ENCODE measurements around the gene ZNF148. TPM values are rescaled to one million over a fixed set of nuclear protein-coding genes. Genes with fewer than 3 reads are reported as not detected.

Gene ZNF148
- total RNA-seq, 1 donor from 2014 or later, result 31.6 TPM

DNA sequence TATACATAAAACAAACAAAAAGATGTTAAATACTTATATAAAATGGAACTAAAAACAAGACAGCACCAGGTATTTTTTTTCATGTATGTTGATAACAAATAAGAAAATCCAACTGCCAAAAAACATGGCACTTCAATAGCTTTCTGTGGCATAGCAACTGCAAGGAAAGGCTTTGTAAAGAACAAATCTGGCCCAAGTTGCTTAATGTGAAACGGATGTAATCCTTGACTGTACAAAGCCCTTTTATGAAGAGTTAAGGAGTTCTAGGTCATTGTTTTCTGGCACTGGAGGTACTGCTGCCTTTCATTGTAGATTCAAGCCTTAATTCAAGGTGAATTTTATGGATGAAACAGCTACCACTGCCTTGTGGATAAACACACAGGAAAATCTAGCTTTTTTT lies 93.7 kb downstream of the ZNF148 start:
- TF ChIP-seq, protein P1, sequence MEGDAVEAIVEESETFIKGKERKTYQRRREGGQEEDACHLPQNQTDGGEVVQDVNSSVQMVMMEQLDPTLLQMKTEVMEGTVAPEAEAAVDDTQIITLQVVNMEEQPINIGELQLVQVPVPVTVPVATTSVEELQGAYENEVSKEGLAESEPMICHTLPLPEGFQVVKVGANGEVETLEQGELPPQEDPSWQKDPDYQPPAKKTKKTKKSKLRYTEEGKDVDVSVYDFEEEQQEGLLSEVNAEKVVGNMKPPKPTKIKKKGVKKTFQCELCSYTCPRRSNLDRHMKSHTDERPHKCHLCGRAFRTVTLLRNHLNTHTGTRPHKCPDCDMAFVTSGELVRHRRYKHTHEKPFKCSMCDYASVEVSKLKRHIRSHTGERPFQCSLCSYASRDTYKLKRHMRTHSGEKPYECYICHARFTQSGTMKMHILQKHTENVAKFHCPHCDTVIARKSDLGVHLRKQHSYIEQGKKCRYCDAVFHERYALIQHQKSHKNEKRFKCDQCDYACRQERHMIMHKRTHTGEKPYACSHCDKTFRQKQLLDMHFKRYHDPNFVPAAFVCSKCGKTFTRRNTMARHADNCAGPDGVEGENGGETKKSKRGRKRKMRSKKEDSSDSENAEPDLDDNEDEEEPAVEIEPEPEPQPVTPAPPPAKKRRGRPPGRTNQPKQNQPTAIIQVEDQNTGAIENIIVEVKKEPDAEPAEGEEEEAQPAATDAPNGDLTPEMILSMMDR (IDR thresholded peaks at IDR 0.05; ENCODE audit: partially characterized antibody, unreplicated experiment), result no peak
- H3K36me3 Mint-ChIP-seq (ENCODE audit: unreplicated experiment), result no peaks in the 10 kb centered on the region
- peaks cover 2% of the 10 kb centered on the region for H3K27me3 Mint-ChIP-seq (ENCODE audit: unreplicated experiment)
- H3K27ac Mint-ChIP-seq (ENCODE audit: unreplicated experiment), result no peak overlapping the region
- H3K4me1 Mint-ChIP-seq (ENCODE audit: low read depth, unreplicated experiment), result peaks cover 14% of the 10 kb centered on the region
- no peak for DNase-seq
- peaks cover 1% of the 10 kb centered on the region for H3K9me3 Mint-ChIP-seq (ENCODE audit: unreplicated experiment)
- H3K4me3 Mint-ChIP-seq (ENCODE audit: unreplicated experiment), result no peak overlapping the region

GRCh38 chr3:125280668-125281361 lies 94.3 kb downstream of the ZNF148 start:
- H3K4me3 Mint-ChIP-seq (ENCODE audit: unreplicated experiment), result no peak overlapping the region
- H3K36me3 Mint-ChIP-seq (ENCODE audit: unreplicated experiment), result no peaks in the 10 kb centered on the region
- no peak overlapping the region for H3K27ac Mint-ChIP-seq (ENCODE audit: unreplicated experiment)
- DNase-seq, result no peak
- peaks cover 2% of the 10 kb centered on the region for H3K27me3 Mint-ChIP-seq (ENCODE audit: unreplicated experiment)
- peaks cover 14% of the 10 kb centered on the region for H3K4me1 Mint-ChIP-seq (ENCODE audit: low read depth, unreplicated experiment)
- H3K9me3 Mint-ChIP-seq (ENCODE audit: unreplicated experiment), result peaks cover 1% of the 10 kb centered on the region
- TF ChIP-seq, protein P1 (IDR thresholded peaks at IDR 0.05; ENCODE audit: partially characterized antibody, unreplicated experiment), result no peak

DNA sequence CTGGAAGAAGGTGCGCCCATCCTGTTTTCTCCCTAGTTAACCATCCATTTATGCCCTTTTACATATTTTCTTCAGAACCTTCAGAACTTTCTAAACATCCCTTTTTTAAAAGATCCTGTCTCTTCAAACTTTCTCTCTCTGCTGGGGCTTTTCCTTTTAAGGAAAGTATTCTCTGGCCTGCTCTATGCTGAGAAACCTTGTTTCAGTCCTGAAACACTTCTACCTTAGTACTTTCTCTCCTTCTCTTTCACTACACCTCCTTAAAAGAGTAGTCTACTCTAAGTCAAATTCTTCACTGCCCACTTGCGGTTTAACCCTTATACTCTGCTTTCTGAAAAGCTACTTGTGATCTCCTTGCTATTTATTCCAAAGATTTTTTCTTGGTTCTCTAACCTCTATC lies 97.0 kb downstream of the ZNF148 start:
- Mint-ChIP-seq H3K27me3 (ENCODE audit: unreplicated experiment) (peaks cover 2% of the 10 kb centered on the region), H3K36me3 (ENCODE audit: unreplicated experiment) (no peaks in the 10 kb centered on the region), H3K4me3 (ENCODE audit: unreplicated experiment) (no peak overlapping the region), H3K9me3 (ENCODE audit: unreplicated experiment) (peaks cover 2% of the 10 kb centered on the region), H3K4me1 (ENCODE audit: low read depth, unreplicated experiment) (peaks cover 10% of the 10 kb centered on the region), H3K27ac (ENCODE audit: unreplicated experiment) (no peak overlapping the region)
- TF ChIP-seq, protein P1 (IDR thresholded peaks at IDR 0.05; ENCODE audit: partially characterized antibody, unreplicated experiment), result no peak
- no peak for DNase-seq

GRCh38 chr3:125271127-125271526 lies 104.0 kb downstream of the ZNF148 start:
- no peak for DNase-seq
- H3K9me3 Mint-ChIP-seq (ENCODE audit: unreplicated experiment), result peaks cover 6% of the 10 kb centered on the region
- no peak overlapping the region for H3K27ac Mint-ChIP-seq (ENCODE audit: unreplicated experiment)
- TF ChIP-seq, protein P1 (IDR thresholded peaks at IDR 0.05; ENCODE audit: partially characterized antibody, unreplicated experiment), result no peak
- H3K27me3 Mint-ChIP-seq (ENCODE audit: unreplicated experiment), result no peaks in the 10 kb centered on the region
- no peaks in the 10 kb centered on the region for H3K4me1 Mint-ChIP-seq (ENCODE audit: low read depth, unreplicated experiment)
- H3K36me3 Mint-ChIP-seq (ENCODE audit: unreplicated experiment), result peaks cover 5% of the 10 kb centered on the region
- H3K4me3 Mint-ChIP-seq (ENCODE audit: unreplicated experiment), result no peak overlapping the region

DNA sequence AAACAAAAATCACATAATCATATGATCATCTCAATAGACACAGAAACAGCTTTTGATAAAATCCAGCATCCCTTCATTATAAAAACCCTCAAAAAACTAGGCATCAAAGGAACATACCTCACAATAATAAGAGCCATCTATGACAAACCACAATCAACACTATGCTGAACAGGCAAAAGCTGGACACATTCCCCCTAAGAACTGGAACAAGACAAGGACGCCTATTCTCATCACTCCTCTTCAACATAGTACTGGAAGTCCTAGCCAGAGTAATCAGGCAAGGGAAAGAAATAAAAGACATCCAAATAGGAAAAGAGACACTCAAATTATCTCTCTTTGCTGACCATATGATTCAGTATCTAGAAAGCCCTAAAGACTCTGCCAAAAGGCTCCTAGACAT lies 107.7 kb downstream of the ZNF148 start:
- Mint-ChIP-seq H3K4me3 (ENCODE audit: unreplicated experiment) (no peak overlapping the region), H3K27ac (ENCODE audit: unreplicated experiment) (no peak overlapping the region), H3K36me3 (ENCODE audit: unreplicated experiment) (peaks cover 5% of the 10 kb centered on the region), H3K9me3 (ENCODE audit: unreplicated experiment) (peaks cover 4% of the 10 kb centered on the region), H3K4me1 (ENCODE audit: low read depth, unreplicated experiment) (peaks cover 4% of the 10 kb centered on the region), H3K27me3 (ENCODE audit: unreplicated experiment) (no peaks in the 10 kb centered on the region)
- DNase-seq, result no peak
- TF ChIP-seq, protein P1 (IDR thresholded peaks at IDR 0.05; ENCODE audit: partially characterized antibody, unreplicated experiment), result no peak

Measured in glutamatergic neuron (in vitro differentiated cells).